Mucosa of descending colon (tissue), 3 donors: ENCODE results near the gene PGLYRP1. TPM values are rescaled to one million over a fixed set of nuclear protein-coding genes. Genes with fewer than 3 reads are reported as not detected.
A peak's percentile ranks its signal among the peaks of the same experiment; 100 is the strongest.

Source experiments
- ATAC-seq: fragments of 200-7000 bp; cut with Tn5 transposase; one replicate; pipeline ENCODE4 v1.9.1; 2020; ENCODE audit warnings: mild to moderate bottlenecking, moderate library complexity
- DNase-seq, 3 donors: peaks; one replicate each; pipeline ENCODE4 v3.0.0-alpha.2; 2020
- H3K36me3 ChIP-seq: fragments of 200-600 bp; one replicate; pipeline ENCODE4 v1.8.0; 2021; ENCODE audit warnings: low read depth, mild to moderate bottlenecking
- H3K4me1 ChIP-seq: fragments of 200-600 bp; one replicate; pipeline ENCODE4 v1.8.0; 2021; ENCODE audit warnings: low read depth, mild to moderate bottlenecking
- H3K4me3 ChIP-seq: fragments of 200-600 bp; one replicate; pipeline ENCODE4 v1.8.0; 2021; ENCODE audit warnings: mild to moderate bottlenecking
- H3K9me3 ChIP-seq: fragments of 200-600 bp; one replicate; pipeline ENCODE4 v1.8.0; 2021; ENCODE audit warnings: mild to moderate bottlenecking
- CTCF ChIP-seq: fragments of 200-600 bp; IDR thresholded peaks from one replicate; pipeline ENCODE4 v1.8.0; 2022; ENCODE audit warnings: antibody characterized with exemption, mild to moderate bottlenecking
- intact Hi-C, 2 donors: fragments of 100-400 bp; cut with DNase I in 1 of 2; cut with micrococcal nuclease in 1 of 2; formaldehyde crosslinking; loops; one replicate each; pipeline versions ENCODE4 v1.11.0 to v1.11.1; 2022; cut with DNase I, micrococcal nuclease
- total RNA-seq, 3 donors: library from RNA; stranded (reverse); fragmentation: NEBNext Ultra II Directional in 2 of 3; extraction: Animal tissue kit (Norgen Biotek cat#: 25700) in 2 of 3; gene quantifications; one replicate each; pipeline versions ENCODE4 v1.2.1 to v1.2.4, GENCODE V29; 2021 to 2023
- donor health status: DM: no; HTN: no; CAD: no; lungs with moderate emphysema.
- donor health status: DM: no; HTN: no; CAD: no.
- donor health status: DM: no; HTN: yes; CAD: no.

PGLYRP1 gene
- total RNA-seq, 3 donors from 2014 or later = not detected

- Histone ChIP-seq H3K4me3 (no peak overlapping the region), H3K4me1 (no peaks in the 10 kb centered on the region), H3K9me3 (no peaks in the 10 kb centered on the region), H3K36me3 (no peaks in the 10 kb centered on the region)
- ATAC-seq = no peak
- TF ChIP-seq CTCF = no peak
- DNase-seq = no peak
- intact Hi-C loops = loop anchor here in 1 of 2 donors (10.0 kb wide), 1 partner anchor 51 kb away; no protein-coding TSS in a partner anchor
Measured at GRCh38 chr19:46023311-46023779, 492 bp upstream of the PGLYRP1 start.

GRCh38 chr19:46022061-46022430, 807 bp downstream of the PGLYRP1 start:
- ATAC-seq (peak; percentile 69), DNase-seq (no peak)
- Histone ChIP-seq H3K4me3 (no peak overlapping the region), H3K9me3 (no peaks in the 10 kb centered on the region), H3K36me3 (no peaks in the 10 kb centered on the region), H3K4me1 (no peaks in the 10 kb centered on the region)
- no peak for TF ChIP-seq CTCF
- intact Hi-C loops = loop anchor here in 1 of 2 donors (10.0 kb wide), 1 partner anchor 53 kb away; no protein-coding TSS in a partner anchor

GRCh38 chr19:46021531-46022041, 1.3 kb downstream of the PGLYRP1 start:
- intact Hi-C loops = loop anchor here in 1 of 2 donors (10.0 kb wide), 1 partner anchor 53 kb away; no protein-coding TSS in a partner anchor
- ATAC-seq (peak; percentile 60), DNase-seq (peak in 2 of 3 donors; percentile 43)
- no peaks in the 10 kb centered on the region for H3K4me1 ChIP-seq
- H3K9me3 ChIP-seq = no peaks in the 10 kb centered on the region
- no peaks in the 10 kb centered on the region for H3K36me3 ChIP-seq
- TF ChIP-seq CTCF = no peak
- H3K4me3 ChIP-seq = no peak overlapping the region

- TF ChIP-seq CTCF = no peak
- H3K4me1 ChIP-seq = peaks cover 5% of the 10 kb centered on the region
- intact Hi-C loops = loop anchor here in 1 of 2 donors (10.0 kb wide), 1 partner anchor 54 kb away; no protein-coding TSS in a partner anchor
Measured at GRCh38 chr19:46020819-46021125, 2.1 kb downstream of the PGLYRP1 start.

GRCh38 chr19:46019270-46019669, 3.6 kb downstream of the PGLYRP1 start:
- H3K9me3 ChIP-seq = no peaks in the 10 kb centered on the region
- TF ChIP-seq CTCF = no peak
- no peak for ATAC-seq
- intact Hi-C loops = no loop called here
- H3K4me1 ChIP-seq = peaks cover 14% of the 10 kb centered on the region
- DNase-seq = no peak
- H3K36me3 ChIP-seq = no peaks in the 10 kb centered on the region
- no peak overlapping the region for H3K4me3 ChIP-seq

More at GRCh38 chr19:46020819-46021125, 2.1 kb downstream of the PGLYRP1 start:
- Histone ChIP-seq H3K9me3 (no peaks in the 10 kb centered on the region), H3K36me3 (no peaks in the 10 kb centered on the region), H3K4me3 (no peak overlapping the region)
- ATAC-seq (no peak), DNase-seq (no peak)
